C4-2B (cell line): ENCODE data around the gene ZNF90.
"Not testable (repeated sequence)": the region's sequence is repeated elsewhere in the genome, so short reads cannot be mapped to it uniquely, and the experiment has no call there.

Source experiments
- H3K27ac ChIP-seq: fragments of 450-650 bp; 2 replicates; pipeline ENCODE4 v1.5.1; 2017
- ZFX ChIP-seq: fragments of 450-650 bp; IDR thresholded peaks from 2 replicates; pipeline ENCODE4 v1.6.1; 2017
- TF ChIP-seq, protein P1 (sequence below): fragments of 450-650 bp; conservative IDR thresholded peaks from 2 replicates; pipeline ENCODE4 v1.5.1; 2017; ENCODE audit warnings: mild to moderate bottlenecking

The ZNF90 gene

DNA sequence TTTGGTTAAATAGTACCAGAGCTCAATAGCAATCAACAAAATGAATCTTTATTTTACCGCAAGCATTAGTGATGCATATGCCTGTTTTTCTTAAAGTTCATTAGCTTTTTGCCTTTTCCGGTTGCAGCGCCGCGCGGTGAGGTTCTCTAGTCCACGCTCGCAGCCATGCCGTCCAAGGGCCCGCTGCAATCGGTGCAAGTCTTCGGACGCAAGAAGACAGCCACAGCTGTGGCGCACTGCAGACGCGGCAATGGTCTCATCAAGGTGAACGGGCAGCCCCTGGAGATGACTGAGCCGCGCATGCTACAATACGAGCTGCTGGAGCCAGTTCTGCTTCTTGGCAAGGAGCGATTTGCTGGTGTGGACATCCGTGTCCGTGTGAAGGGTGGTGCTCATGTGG is 47.1 kb downstream of the ZNF90 start:
- H3K27ac ChIP-seq = no peak overlapping the region
- no peak for TF ChIP-seq ZFX
- TF ChIP-seq, protein P1, sequence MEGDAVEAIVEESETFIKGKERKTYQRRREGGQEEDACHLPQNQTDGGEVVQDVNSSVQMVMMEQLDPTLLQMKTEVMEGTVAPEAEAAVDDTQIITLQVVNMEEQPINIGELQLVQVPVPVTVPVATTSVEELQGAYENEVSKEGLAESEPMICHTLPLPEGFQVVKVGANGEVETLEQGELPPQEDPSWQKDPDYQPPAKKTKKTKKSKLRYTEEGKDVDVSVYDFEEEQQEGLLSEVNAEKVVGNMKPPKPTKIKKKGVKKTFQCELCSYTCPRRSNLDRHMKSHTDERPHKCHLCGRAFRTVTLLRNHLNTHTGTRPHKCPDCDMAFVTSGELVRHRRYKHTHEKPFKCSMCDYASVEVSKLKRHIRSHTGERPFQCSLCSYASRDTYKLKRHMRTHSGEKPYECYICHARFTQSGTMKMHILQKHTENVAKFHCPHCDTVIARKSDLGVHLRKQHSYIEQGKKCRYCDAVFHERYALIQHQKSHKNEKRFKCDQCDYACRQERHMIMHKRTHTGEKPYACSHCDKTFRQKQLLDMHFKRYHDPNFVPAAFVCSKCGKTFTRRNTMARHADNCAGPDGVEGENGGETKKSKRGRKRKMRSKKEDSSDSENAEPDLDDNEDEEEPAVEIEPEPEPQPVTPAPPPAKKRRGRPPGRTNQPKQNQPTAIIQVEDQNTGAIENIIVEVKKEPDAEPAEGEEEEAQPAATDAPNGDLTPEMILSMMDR = no peak

GRCh38 chr19:20132933-20133332 is 55.1 kb downstream of the ZNF90 start:
- not testable (repeated sequence) for H3K27ac ChIP-seq

GRCh38 chr19:20137714-20138113 is 59.9 kb downstream of the ZNF90 start:
- not testable (repeated sequence) for H3K27ac ChIP-seq

DNA sequence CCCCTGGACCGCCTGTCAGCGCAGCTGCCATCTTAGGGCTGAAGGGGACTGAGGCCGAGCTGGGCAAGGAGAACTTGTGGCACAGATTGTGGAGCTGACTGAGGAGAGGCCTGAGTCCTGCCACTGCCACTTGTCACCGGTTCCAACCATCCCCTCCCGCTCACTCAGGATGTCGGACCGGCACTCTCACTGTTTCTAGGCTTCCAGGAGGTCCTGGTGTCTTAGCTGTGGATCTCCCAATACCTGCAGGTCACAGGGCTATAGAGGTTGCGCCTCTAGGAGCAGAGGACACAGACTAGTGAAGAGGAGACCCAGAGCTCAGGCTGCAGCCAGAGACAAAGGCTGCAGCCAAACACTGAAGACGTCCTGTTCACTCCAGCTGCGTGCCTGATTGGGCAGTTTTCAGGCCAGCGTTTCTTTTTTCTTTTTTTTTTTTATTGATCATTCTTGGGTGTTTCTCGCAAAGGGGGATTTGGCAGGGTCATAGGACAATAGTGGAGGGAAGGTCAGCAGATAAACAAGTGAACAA is 73.9 kb downstream of the ZNF90 start:
- TF ChIP-seq, protein P1 = no peak
- TF ChIP-seq ZFX = no peak
- H3K27ac ChIP-seq = no peak overlapping the region

GRCh38 chr19:20152506-20152905 is 74.7 kb downstream of the ZNF90 start:
- H3K27ac ChIP-seq = not testable (repeated sequence)

DNA sequence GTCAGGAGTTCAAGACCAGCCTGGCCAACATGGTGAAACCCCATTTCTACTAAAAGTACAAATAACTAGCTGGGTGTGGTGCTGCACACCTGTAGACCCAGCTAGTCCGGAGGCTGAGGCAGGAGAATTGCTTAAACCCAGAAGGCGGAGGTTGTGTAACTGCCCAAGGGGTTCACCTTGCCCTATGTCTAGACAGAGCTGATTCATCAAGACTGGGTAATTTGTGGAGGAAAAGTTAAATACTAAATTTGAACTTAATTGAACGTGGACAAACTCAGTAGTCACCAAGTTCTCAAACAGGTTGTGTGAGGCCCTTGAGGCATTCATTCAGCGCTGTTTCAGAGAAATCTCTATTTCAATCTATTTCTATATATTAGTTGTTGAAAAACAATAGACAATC is 75.5 kb downstream of the ZNF90 start:
- no peak for TF ChIP-seq ZFX
- TF ChIP-seq, protein P1 = no peak
- H3K27ac ChIP-seq = no peak overlapping the region

GRCh38 chr19:20154636-20155035 is 76.8 kb downstream of the ZNF90 start:
- H3K27ac ChIP-seq = peak overlapping the region; percentile 45
- TF ChIP-seq, protein P1 = no peak
- TF ChIP-seq ZFX = no peak

- no peak overlapping the region for H3K27ac ChIP-seq
- TF ChIP-seq ZFX = no peak
- TF ChIP-seq, protein P1 = no peak
These were observed 85.0 kb downstream of the ZNF90 start for GRCh38 chr19:20162821-20163220.

GRCh38 chr19:20164456-20164855 is 86.7 kb downstream of the ZNF90 start:
- TF ChIP-seq, protein P1 = no peak
- no peak for TF ChIP-seq ZFX
- H3K27ac ChIP-seq = no peak overlapping the region
